HCT116 (cell line): ENCODE results near the gene QRICH1. TPM values are rescaled to one million over a fixed set of nuclear protein-coding genes. Genes with fewer than 3 reads are reported as not detected.
A peak's percentile ranks its signal among the peaks of the same experiment; 100 is the strongest.

Experiments used
- ATAC-seq: fragments of 200-7000 bp; cut with Tn5 transposase; 2 replicates; pipeline ENCODE4 v1.9.1; 2020; ENCODE audit warnings: mild to moderate bottlenecking, moderate library complexity
- BruUV-seq: library from RNA; stranded (reverse); fragments of 400-500 nt; replicated peaks from 2 replicates; lab custom pipeline; 2021; lab: Mats Ljungman, UMichigan
- CTCF ChIA-PET: fragments of 300-600 bp; sonication (Branson Sonifier 250); formaldehyde crosslinking; loops from one replicate; lab custom pipeline; 2021; ENCODE audit warnings: antibody characterized with exemption; lab: Charles Lee
- POLR2A ChIA-PET: fragments of 300-600, 350-600 bp; sonication (Branson Sonifier 250); formaldehyde crosslinking; loops from one replicate; lab custom pipeline; 2021; ENCODE audit warnings: antibody characterized with exemption; lab: Charles Lee
- RAD21 ChIA-PET, 2 experiments: fragments of 300-600 bp; sonication (Branson Sonifier 250); formaldehyde crosslinking; loops; one replicate each; lab custom pipeline; 2023; ENCODE audit warnings: low total read pairs in 2 of 2; ENCODE audit not compliant: uncharacterized antibody in 2 of 2, unreplicated experiment in 2 of 2, low non-redundant PET in 1 of 2; lab: Charles Lee
- DNase-seq: peaks from one replicate; pipeline ENCODE4 v3.0.0-alpha.2; 2010; ENCODE audit warnings: low read depth, low spot score
- H2AFZ ChIP-seq: fragments of 200-600 bp; shearing (Covaris generic), sonication (generic); 2 replicates; pipeline ENCODE4 v1.6.1; 2017; ENCODE audit warnings: low read depth, mixed run types, mixed read lengths, antibody characterized with exemption, low read length; ENCODE audit not compliant: poor library complexity, severe bottlenecking
- H3K27ac ChIP-seq: 2 replicates; pipeline ENCODE4 v1.5.1; 2012; ENCODE audit warnings: low read depth, low read length
- H3K27me3 ChIP-seq: fragments of 200-600 bp; sonication (generic); 2 replicates; pipeline ENCODE4 v1.6.1; 2016; ENCODE audit warnings: mixed run types, low read length, mixed read lengths; ENCODE audit not compliant: insufficient read depth
- H3K36me3 ChIP-seq, 2 experiments: fragments of 200-500 bp in 1 of 2; fragments of 200-600 bp in 1 of 2; sonication (Bioruptor generic) in 1 of 2; sonication (generic) in 1 of 2; 2 replicates each; pipeline versions ENCODE4 v1.5.1 to v1.6.1; 2014 to 2016; ENCODE audit warnings: low read length in 2 of 2, inconsistent platforms in 1 of 2, mixed read lengths in 1 of 2, mixed run types in 1 of 2; ENCODE audit not compliant: insufficient read depth in 2 of 2, control insufficient read depth in 1 of 2
- H3K4me1 ChIP-seq, 2 experiments: fragments of 200-600 bp in 1 of 2; sonication (generic) in 1 of 2; 2 replicates each; pipeline versions ENCODE4 v1.5.1 to v1.6.1; 2012 to 2017; ENCODE audit warnings: low read length in 2 of 2, inconsistent platforms in 1 of 2, mild to moderate bottlenecking in 1 of 2, mixed read lengths in 1 of 2, mixed run types in 1 of 2, moderate library complexity in 1 of 2; ENCODE audit not compliant: insufficient read depth in 2 of 2, control insufficient read depth in 1 of 2
- H3K4me2 ChIP-seq: fragments of 200-600 bp; sonication (generic); 2 replicates; pipeline ENCODE4 v1.6.1; 2017; ENCODE audit warnings: mixed run types, low read length, mixed read lengths
- H3K4me3 ChIP-seq, 2 experiments: fragments of 200-600 bp in 1 of 2; sonication (generic) in 1 of 2; replicated peaks in 1 of 2; 2 replicates each; pipeline ENCODE4 v1.5.1; 2011 to 2016; ENCODE audit warnings: low read length in 2 of 2, control low read depth in 1 of 2, low read depth in 1 of 2, mild to moderate bottlenecking in 1 of 2, mixed read lengths in 1 of 2, mixed run types in 1 of 2
- H3K79me2 ChIP-seq: fragments of 200-600 bp; sonication (generic); 2 replicates; pipeline ENCODE4 v1.6.1; 2017; ENCODE audit warnings: mild to moderate bottlenecking, mixed run types, low read length, moderate library complexity, mixed read lengths; ENCODE audit not compliant: insufficient read depth
- H3K9ac ChIP-seq: fragments of 200-600 bp; sonication (generic); 2 replicates; pipeline ENCODE4 v1.6.1; 2016; ENCODE audit warnings: low read length, mixed read lengths
- H3K9me2 ChIP-seq: fragments of 200-600 bp; sonication (generic), shearing (Covaris generic); 2 replicates; pipeline ENCODE4 v1.6.1; 2017; ENCODE audit warnings: mixed run types, mild to moderate bottlenecking, moderate library complexity; ENCODE audit not compliant: insufficient read depth
- H3K9me3 ChIP-seq, 2 experiments: fragments of 200-500 bp in 1 of 2; fragments of 200-600 bp in 1 of 2; sonication (Bioruptor generic) in 1 of 2; sonication (generic) in 1 of 2; 2 replicates each; pipeline ENCODE4 v1.6.1; 2014 to 2017; ENCODE audit warnings: low read length in 2 of 2, mixed read lengths in 2 of 2, inconsistent platforms in 1 of 2, low read depth in 1 of 2, mild to moderate bottlenecking in 1 of 2, mixed run types in 1 of 2, moderate library complexity in 1 of 2; ENCODE audit not compliant: control insufficient read depth in 1 of 2, insufficient read depth in 1 of 2
- H4K20me1 ChIP-seq: fragments of 200-600 bp; sonication (generic), shearing (Covaris generic); 2 replicates; pipeline ENCODE4 v1.6.1; 2017; ENCODE audit warnings: mixed run types, mild to moderate bottlenecking, moderate library complexity; ENCODE audit not compliant: insufficient read depth
- CEBPB ChIP-seq: IDR thresholded peaks from 2 replicates; pipeline ENCODE4 v1.6.1; 2012; ENCODE audit warnings: low read depth
- ELF1 ChIP-seq: IDR thresholded peaks from 2 replicates; pipeline ENCODE4 v1.6.1; 2012; ENCODE audit warnings: low read depth, borderline replicate concordance
- JUND ChIP-seq: IDR thresholded peaks from 2 replicates; pipeline ENCODE4 v1.6.1; 2012
- POLR2AphosphoS5 ChIP-seq: IDR thresholded peaks from 2 replicates; pipeline ENCODE4 v1.6.1; 2011; ENCODE audit warnings: mild to moderate bottlenecking, low read depth, low read length, moderate library complexity
- SIN3A ChIP-seq: IDR thresholded peaks from 2 replicates; pipeline ENCODE4 v1.6.1; 2012; ENCODE audit warnings: low read depth
- SP1 ChIP-seq: IDR thresholded peaks from 2 replicates; pipeline ENCODE4 v1.6.1; 2012; ENCODE audit warnings: low read depth
- SRF ChIP-seq: IDR thresholded peaks from 2 replicates; pipeline ENCODE4 v1.6.1; 2012; ENCODE audit warnings: low read depth
- TCF7L2 ChIP-seq: IDR thresholded peaks from 2 replicates; pipeline ENCODE4 v1.7.0; 2011; ENCODE audit warnings: borderline replicate concordance, inconsistent platforms; ENCODE audit not compliant: insufficient read depth, insufficient read length; ENCODE audit errors: extremely low read depth
- YY1 ChIP-seq: IDR thresholded peaks from 2 replicates; pipeline ENCODE4 v1.6.1; 2011; ENCODE audit warnings: low read length, low read depth, moderate library complexity, mild to moderate bottlenecking; ENCODE audit not compliant: insufficient replicate concordance; ENCODE audit errors: extremely low read depth
- ZFX ChIP-seq: fragments of 450-650 bp; IDR thresholded peaks from 2 replicates; pipeline ENCODE4 v1.6.1; 2017
- intact Hi-C: fragments of 100-400 bp; cut with micrococcal nuclease; formaldehyde crosslinking; loops from 2 replicates; pipeline ENCODE4 v1.10.0; 2022
- total RNA-seq: library from RNA; stranded (reverse); gene quantifications from one replicate; pipeline ENCODE4 v1.2.1, GENCODE V29; 2021; ENCODE audit not compliant: unreplicated experiment

Gene QRICH1
- total RNA-seq, 1 experiment from 2014 or later = 105 TPM

- Histone ChIP-seq H3K4me1 (peaks cover 3 to 18% of the 10 kb centered on the region in 2 experiments; a peak in 3 of 4 replicates), H2AFZ (no peak overlapping the region), H3K79me2 (peaks cover 22% of the 10 kb centered on the region), H3K9me2 (no peaks in the 10 kb centered on the region), H3K4me3 (no peak overlapping the region), H4K20me1 (0 out of 2 replicates have a peak, but pooled peaks cover 4% of the 10 kb centered on the region), H3K4me2 (no peak overlapping the region), H3K27me3 (no peaks in the 10 kb centered on the region), H3K9me3 (no peaks in the 10 kb centered on the region), H3K36me3 (peaks cover 27 to 45% of the 10 kb centered on the region in 2 experiments)
- DNase-seq (no peak), ATAC-seq (no peak)
- intact Hi-C loops = no loop called here
- ChIA-PET POLR2A (interaction anchor here (2.3 kb wide), 1 partner anchor 11 kb away, joined by 7 read pairs; the partner anchor contains the start of gene NDUFAF3), RAD21 (no interaction called here), CTCF (no interaction called here)
- no peak for TF ChIP-seq POLR2AphosphoS5
- TF ChIP-seq YY1 = no peak
- no peak for TF ChIP-seq ELF1
- no peak for TF ChIP-seq SRF
- TF ChIP-seq TCF7L2 = no peak
- no peak for TF ChIP-seq ZFX
- TF ChIP-seq, all 23 proteins: peak for 0
- Histone ChIP-seq H3K9ac (no peak overlapping the region), H3K27ac (no peak overlapping the region)
- BruUV-seq = no TSS peak
Observed at GRCh38 chr3:49032646-49033304, 61.1 kb downstream of the QRICH1 start.

GRCh38 chr3:49030321-49030720 is 63.5 kb downstream of the QRICH1 start:
- Histone ChIP-seq H3K27me3 (no peaks in the 10 kb centered on the region), H3K9me2 (no peaks in the 10 kb centered on the region), H2AFZ (no peak overlapping the region), H3K79me2 (peaks cover 39% of the 10 kb centered on the region), H3K9me3 (no peaks in the 10 kb centered on the region), H3K9ac (no peak overlapping the region), H3K27ac (peak overlapping the region; percentile 11; the same call in 1 of the 2 replicates), H3K4me1 (peaks cover 3 to 26% of the 10 kb centered on the region in 2 experiments; a peak in 3 of 4 replicates), H3K4me3 (no peak overlapping the region), H3K36me3 (peaks cover 31 to 65% of the 10 kb centered on the region in 2 experiments), H3K4me2 (no peak overlapping the region), H4K20me1 (peaks cover 4% of the 10 kb centered on the region; the same call in 1 of the 2 replicates)
- BruUV-seq = no TSS peak
- no peak for TF ChIP-seq JUND
- no peak for TF ChIP-seq SIN3A
- TF ChIP-seq ZFX = no peak
- TF ChIP-seq YY1 = no peak
- no peak for TF ChIP-seq SP1
- no peak for TF ChIP-seq CEBPB
- TF ChIP-seq ELF1 = no peak
- DNase-seq (no peak), ATAC-seq (no peak)
- ChIA-PET RAD21 (no interaction called here), CTCF (no interaction called here), POLR2A (interaction anchor here (2.3 kb wide), 1 partner anchor 8 kb away, joined by 7 read pairs; the partner anchor contains the start of gene NDUFAF3)
- intact Hi-C loops = no loop called here
